ENCODE data around the gene GGA1.
"Not testable (repeated sequence)": the region's sequence is repeated elsewhere in the genome, so short reads cannot be mapped to it uniquely, and the experiment has no call there.

The GGA1 gene

DNA sequence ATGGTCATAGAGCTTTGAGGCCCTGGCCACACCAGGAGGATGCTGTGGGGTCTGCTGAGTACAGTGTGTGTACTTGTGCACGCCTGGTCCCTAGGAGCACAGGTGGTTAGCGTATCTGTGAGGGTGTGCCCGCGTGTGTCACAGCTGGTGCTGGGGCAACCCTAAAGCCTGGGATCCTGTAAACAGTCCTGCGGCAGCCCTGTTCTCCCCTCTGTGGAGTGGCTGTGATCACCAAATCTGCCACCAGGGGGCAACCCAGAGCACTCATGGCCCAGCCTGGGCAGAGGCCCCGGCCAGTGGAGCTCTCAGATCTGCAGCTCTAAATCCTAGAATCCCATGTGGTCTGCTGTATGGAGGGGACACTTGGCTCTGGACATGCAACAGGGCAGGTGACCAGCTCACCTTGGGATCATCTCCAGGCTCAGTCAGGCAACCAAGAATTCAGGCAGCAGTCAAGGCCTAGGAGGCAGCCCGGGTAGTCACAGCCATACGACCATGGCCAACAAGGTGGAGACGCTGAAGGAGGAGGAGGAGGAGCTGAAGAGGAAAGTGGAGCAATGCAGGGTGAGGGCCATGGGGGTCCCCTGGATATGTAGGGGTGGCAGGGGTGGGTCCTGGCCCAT is 34.7 kb downstream of the GGA1 start:
- peak; percentile 74 for DNase-seq (ENCODE audit: low read depth)
- TF ChIP-seq, protein P1, sequence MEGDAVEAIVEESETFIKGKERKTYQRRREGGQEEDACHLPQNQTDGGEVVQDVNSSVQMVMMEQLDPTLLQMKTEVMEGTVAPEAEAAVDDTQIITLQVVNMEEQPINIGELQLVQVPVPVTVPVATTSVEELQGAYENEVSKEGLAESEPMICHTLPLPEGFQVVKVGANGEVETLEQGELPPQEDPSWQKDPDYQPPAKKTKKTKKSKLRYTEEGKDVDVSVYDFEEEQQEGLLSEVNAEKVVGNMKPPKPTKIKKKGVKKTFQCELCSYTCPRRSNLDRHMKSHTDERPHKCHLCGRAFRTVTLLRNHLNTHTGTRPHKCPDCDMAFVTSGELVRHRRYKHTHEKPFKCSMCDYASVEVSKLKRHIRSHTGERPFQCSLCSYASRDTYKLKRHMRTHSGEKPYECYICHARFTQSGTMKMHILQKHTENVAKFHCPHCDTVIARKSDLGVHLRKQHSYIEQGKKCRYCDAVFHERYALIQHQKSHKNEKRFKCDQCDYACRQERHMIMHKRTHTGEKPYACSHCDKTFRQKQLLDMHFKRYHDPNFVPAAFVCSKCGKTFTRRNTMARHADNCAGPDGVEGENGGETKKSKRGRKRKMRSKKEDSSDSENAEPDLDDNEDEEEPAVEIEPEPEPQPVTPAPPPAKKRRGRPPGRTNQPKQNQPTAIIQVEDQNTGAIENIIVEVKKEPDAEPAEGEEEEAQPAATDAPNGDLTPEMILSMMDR (conservative IDR thresholded peaks at IDR 0.05; ENCODE audit: low read depth, low read length): peak; percentile 93
- H3K4me3 ChIP-seq (ENCODE audit: low read depth, low read length): peak overlapping the region; percentile 14

DNA sequence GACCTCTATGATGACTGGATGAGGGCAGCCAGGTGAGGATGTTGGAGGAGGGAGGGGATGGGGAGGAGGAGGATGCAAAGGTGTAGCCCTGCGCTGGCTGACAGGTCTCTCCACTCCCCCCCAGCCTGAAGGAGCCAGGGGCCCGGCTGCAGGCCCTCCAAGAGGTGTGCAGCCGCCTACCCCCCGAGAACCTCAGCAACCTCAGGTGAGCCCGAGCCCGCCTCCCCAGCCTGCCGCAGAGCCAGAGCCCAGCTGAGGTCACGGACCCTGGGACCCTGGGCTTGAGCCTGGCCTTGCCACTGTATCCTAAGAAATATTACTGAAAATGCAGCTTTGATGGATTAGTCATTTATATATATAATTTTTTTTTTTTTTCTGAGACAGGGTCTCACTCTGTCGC is 38.7 kb downstream of the GGA1 start:
- no peak for DNase-seq (ENCODE audit: low read depth)
- no peak overlapping the region for H3K4me3 ChIP-seq (ENCODE audit: low read depth, low read length)

DNA sequence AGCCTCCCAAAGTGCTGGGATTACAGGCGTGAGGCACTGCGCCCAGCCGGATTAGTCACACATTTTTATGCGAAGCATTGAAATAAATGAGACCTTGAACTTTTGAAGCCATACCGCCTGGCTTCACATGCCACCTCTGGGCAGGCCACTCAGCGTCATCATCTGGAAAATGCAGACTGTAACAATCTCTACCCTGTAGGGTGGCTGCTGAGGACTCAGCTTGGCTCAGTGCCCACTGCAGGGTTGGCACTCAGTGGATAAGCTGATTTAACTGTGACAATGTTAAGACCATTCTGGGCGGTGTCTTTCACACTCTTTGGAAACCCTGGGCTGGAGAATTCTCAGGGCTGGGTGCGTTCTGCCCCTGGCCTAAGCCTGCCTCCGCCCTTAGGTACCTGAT is 39.3 kb downstream of the GGA1 start:
- TF ChIP-seq, protein P1 (conservative IDR thresholded peaks at IDR 0.05; ENCODE audit: low read depth, low read length): no peak
- no peak for DNase-seq (ENCODE audit: low read depth)
- no peak overlapping the region for H3K4me3 ChIP-seq (ENCODE audit: low read depth, low read length)

More for the DNA sequence above, 38.7 kb downstream of the GGA1 start:
- TF ChIP-seq, protein P1 (conservative IDR thresholded peaks at IDR 0.05; ENCODE audit: low read depth, low read length): no peak

DNA sequence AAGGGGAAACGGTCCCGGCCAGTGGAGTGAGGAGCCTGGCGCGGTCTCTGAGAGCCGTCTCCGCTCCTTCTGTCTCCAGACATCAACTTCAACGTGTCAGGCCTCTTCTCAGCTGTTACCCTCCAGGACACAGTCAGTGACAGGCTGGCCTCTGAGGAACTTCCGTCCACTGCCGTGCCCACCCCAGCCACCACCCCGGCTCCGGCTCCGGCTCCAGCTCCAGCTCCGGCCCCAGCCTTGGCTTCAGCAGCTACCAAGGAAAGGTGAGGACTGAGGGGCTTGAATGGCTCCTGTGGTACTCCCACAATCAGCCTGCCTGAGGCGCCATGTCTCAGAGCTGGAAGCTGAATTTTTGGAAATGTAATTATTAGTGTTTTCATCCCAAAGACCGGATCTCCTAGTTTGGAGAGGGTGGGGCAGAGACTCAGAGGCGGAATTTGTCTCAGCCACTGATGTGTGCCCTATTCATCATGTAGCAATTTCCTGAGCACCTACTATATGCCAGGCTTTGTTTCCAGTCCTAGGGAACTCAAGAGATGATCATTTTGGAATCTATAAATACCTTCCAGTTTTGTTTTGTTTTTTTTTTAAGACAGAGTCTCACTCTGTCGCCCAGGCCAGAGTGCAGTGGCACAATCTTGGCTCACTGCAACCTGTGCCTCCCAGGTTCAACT is 42.0 kb downstream of the GGA1 start:
- no peak for DNase-seq (ENCODE audit: low read depth)
- no peak overlapping the region for H3K4me3 ChIP-seq (ENCODE audit: low read depth, low read length)

DNA sequence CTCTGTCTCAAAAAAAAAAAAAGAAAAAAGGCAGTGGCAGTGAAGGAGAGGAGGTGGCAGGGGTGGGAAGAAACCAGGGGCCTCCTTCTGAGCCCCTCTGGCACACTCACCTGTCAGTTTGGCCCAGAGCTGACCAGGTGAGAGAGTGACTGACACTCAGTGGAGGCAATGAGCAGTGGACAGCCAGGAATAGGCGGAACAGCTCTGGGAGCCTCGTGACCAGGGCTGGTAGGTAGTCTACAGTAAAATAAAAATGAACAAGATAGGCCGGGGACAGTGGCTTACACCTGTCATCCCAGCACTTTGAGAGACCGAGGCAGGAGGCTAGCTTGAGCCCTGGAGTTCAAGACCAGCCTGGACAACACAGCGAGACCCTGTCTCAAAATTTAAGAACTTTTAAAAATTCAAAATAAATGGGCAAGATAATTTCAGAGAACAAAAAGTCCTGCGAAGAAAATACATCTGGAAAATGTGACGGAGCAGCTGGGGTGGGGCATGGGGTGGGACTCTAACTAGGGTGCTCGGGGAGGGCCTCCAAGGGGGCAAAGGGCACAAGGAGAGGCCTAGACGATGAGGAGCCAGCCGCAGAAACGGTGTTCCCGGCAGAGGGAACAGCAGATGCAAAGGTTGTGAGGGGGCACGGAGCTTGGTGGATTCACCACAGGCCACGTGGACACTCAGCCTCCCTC is 46.1 kb downstream of the GGA1 start:
- TF ChIP-seq, protein P1 (conservative IDR thresholded peaks at IDR 0.05; ENCODE audit: low read depth, low read length): no peak
- no peak overlapping the region for H3K4me3 ChIP-seq (ENCODE audit: low read depth, low read length)
- DNase-seq (ENCODE audit: low read depth): no peak

More for the DNA sequence above, 42.0 kb downstream of the GGA1 start:
- TF ChIP-seq, protein P1 (conservative IDR thresholded peaks at IDR 0.05; ENCODE audit: low read depth, low read length): no peak

DNA sequence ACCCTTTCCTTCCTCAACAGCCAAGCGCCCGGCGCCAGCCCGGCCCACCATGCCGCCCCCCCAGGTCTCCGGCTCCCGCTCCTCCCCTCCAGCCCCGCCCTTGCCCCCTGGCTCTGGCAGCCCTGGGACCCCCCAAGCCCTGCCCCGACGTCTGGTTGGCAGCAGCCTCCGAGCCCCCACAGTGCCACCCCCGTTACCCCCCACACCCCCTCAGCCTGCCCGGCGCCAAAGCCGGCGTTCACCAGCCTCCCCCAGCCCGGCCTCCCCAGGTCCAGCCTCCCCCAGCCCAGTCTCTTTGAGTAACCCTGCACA is 46.6 kb downstream of the GGA1 start:
- H3K4me3 ChIP-seq (ENCODE audit: low read depth, low read length): no peak overlapping the region
- no peak for DNase-seq (ENCODE audit: low read depth)
- TF ChIP-seq, protein P1 (conservative IDR thresholded peaks at IDR 0.05; ENCODE audit: low read depth, low read length): no peak

DNA sequence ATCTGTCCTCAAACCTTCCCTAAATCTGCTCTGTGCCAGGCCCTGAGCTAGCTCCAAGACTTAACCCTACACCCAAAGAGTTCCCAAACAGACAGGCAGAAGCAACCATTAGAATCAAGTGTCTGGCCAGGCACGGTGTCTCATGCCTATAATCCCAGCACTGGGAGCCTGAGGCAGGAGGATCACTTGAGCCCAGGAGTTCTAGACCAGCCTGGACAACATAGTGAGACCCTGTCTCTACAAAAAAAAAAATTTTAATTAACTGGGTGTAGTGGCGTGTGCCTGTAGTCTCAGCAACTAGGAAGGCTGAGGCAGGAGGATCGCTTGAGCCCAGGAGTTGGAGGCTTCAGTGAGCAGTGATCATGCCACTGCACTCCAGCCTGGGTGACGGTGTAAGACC is 47.9 kb downstream of the GGA1 start:
- H3K4me3 ChIP-seq (ENCODE audit: low read depth, low read length); DNase-seq (ENCODE audit: low read depth): not testable (repeated sequence)

Data from choroid plexus epithelial cell (primary cell).